Activated CD8-positive, alpha-beta memory T cell treated with anti-CD3 and anti-CD28 coated beads, Interleukin-2, amount 50 U/mL, for 1 hour (primary cell): Measurements from ENCODE around the gene NSUN7.
"Not testable (repeated sequence)": the region's sequence is repeated elsewhere in the genome, so short reads cannot be mapped to it uniquely, and the experiment has no call there.

Experiments used
- DNase-seq: peaks from one replicate; pipeline ENCODE4 v3.0.0-alpha.2; 2020; ENCODE audit errors: extremely low read depth

The NSUN7 gene

DNA sequence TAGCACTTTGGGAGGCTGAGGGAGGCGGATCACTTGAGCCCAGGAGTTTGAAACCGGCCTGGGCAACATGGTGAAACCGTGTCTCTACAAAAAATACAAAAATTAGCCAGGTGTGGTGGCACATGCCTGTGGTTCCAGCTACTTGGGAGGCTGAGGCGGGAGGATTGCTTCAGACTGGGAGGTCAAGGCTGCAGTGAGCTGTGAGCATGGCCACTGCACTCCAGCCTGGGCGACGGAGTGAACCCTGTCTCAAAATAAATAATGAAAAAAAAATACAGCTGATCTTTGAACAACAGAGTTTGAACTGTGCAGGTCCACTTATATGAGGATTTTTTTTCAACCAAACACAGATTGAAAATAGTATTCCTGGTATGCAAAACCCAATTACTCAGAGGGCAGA is 67.4 kb downstream of the NSUN7 start:
- DNase-seq = not testable (repeated sequence)

GRCh38 chr4:40820101-40820500 is 70.3 kb downstream of the NSUN7 start:
- DNase-seq = no peak

- no peak for DNase-seq
These were observed 72.8 kb downstream of the NSUN7 start for GRCh38 chr4:40822420-40823166.

- DNase-seq = no peak
These were observed 75.5 kb downstream of the NSUN7 start for GRCh38 chr4:40825014-40825838.

DNA sequence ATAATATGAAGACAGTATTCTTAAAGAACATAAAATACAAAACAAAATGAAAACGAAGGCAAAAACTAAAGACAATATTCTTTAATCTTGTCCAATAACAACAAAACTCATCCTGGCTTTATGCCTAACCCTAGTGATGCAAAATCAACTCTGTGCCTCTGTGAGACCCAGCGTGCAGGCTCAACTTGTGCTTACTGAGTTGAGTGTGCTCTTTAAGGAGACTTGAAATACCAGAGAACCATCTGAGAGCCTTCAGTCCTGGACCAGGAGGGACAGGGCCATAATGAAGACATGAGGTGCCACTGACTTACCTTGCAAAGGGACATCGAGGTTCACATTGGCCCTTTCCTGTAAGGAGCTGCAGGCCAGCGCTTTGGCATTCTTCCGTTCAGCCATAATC is 77.1 kb downstream of the NSUN7 start:
- no peak for DNase-seq

DNA sequence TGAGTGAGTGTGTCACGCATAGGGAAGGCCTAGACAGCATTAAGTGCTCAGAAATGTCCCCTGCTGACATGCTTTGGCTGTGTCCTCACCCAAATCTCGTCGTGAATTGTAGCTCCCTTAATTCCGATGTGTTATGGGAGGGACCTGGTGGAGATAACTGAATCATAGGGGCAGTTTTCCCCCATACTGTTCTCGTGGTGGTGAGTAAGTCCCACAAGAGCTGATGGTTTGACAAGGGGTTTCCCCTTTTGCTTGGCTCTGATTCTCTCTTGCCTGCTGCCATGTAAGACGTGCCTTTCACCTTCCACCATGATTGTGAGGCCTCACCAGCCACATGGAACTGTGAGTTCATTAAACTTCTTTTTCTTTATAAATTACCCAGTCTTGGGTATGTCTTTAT is 78.0 kb downstream of the NSUN7 start:
- no peak for DNase-seq

- DNase-seq = no peak
These were observed 78.9 kb downstream of the NSUN7 start for GRCh38 chr4:40828661-40829060.

GRCh38 chr4:40829586-40829985 is 79.8 kb downstream of the NSUN7 start:
- DNase-seq = no peak

DNA sequence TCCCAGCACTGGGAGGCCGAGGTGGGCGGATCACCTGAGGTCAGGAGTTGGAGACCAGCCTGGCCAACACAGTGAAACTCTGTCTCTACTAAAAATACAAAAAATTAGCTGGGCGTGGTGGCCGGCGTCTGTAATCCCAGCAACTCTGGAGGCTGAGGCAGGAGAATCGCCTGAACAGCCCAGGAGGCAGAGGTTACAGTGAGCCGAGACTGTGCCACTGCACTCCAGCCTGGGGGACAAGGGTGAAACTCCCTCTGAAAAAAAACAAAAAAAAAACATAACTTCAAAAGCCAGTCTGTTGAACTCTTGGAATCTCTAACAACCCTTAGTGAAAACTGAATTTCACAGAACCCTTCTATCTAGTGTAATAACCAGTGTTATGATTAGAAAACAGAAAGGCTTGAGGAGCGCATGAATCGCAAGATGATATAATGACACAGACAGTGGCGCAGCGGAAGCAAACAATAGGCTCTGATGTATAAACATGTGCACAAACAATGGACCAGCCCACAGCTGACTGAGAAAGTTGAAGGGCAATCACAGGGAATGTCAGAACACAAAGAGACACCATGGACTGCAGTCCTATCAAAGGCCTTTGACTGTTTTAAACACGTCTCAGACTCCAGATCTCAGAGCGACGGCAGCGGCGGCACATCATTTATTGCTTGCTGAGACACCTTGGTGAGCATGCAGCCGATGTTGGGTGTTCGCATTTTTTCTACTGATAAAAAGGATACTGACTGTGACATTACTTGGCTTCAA is 81.6 kb downstream of the NSUN7 start:
- DNase-seq = no peak

GRCh38 chr4:40832175-40832574 is 82.4 kb downstream of the NSUN7 start:
- DNase-seq = no peak

- DNase-seq = no peak
These were observed 83.5 kb downstream of the NSUN7 start for GRCh38 chr4:40833212-40833611.

- no peak for DNase-seq
These were observed 87.5 kb downstream of the NSUN7 start for GRCh38 chr4:40837094-40837870.

- DNase-seq = no peak
These were observed 89.0 kb downstream of the NSUN7 start for GRCh38 chr4:40838742-40839141.

DNA sequence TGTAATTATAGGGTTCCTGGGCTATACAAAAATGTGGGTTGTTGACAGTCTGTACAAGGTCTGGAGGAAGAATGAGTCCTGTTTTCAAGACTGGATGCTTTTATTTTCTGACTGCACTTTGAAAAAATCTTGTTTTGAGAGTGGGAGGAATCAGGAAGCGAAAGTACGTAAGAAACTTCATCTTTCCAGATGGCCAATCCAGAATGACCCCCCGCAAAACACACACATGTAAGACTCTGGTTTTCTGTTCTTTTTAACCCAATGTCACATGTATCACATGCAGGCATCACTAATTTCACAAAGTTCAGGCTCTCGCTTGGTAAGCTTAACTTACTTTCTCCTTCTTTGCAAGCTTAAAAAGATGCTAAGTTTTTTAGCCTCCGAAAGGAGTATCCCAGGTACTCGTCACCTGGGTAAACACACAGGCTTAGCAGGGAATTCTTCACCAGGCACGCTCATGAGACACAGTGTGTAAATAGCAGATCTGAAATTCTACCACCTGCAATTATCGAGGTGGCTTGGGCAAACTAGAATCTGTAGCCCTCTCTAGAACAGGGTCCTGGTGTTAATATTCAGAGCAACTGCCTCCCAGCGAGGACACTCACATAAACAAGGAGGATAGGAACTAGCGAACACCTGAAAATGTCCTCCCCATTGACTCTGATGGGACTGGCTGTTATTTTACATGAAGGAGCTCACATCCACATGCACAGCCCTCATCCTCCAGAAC is 90.7 kb downstream of the NSUN7 start:
- no peak for DNase-seq

DNA sequence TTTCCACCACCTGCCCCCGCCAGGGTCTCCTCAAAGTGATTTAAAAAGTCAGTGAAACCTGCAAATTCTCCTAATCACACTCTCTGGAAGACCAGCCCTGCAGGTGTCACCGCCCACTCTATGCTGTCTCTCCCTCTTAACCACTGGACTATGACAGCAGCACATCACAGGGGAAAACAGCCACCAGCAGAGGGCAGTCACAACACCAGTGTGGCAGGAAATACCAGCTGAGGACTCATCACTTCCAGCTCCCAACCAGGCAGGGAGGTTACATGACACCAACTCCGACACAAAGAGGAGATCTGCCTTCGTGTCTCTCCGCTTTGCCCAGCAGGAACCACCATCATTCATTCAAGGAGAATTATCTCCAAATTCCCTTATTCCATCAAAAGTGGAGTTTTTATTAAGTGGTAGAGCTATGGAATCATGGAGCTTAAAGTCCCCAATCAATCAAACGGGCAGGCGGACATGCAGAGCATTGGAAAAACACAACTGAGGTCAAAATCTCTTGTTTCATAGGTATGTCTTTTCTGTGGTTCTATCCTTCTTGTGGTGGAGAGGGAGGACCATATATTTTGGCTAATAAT is 91.3 kb downstream of the NSUN7 start:
- no peak for DNase-seq

DNA sequence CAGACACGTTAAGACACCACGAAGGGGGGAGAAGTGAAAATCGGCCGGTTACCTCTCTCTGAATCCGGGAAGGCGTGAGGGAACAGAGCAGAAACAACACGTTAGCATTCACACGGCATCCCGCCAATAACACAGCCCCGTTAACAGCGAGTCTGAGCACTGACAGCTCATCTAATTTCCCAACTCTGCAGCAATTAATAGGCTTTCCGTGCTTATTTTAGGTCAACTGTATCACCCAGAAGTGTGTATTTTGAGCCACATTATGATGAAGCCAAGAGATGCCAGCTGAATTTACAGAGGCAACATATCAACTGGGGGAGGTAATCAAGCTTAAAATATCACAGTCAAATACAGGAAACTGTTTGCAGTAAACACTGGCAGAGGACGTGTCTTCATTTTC is 92.6 kb downstream of the NSUN7 start:
- DNase-seq = no peak

- no peak for DNase-seq
These were observed 93.1 kb downstream of the NSUN7 start for GRCh38 chr4:40842725-40843423.

DNA sequence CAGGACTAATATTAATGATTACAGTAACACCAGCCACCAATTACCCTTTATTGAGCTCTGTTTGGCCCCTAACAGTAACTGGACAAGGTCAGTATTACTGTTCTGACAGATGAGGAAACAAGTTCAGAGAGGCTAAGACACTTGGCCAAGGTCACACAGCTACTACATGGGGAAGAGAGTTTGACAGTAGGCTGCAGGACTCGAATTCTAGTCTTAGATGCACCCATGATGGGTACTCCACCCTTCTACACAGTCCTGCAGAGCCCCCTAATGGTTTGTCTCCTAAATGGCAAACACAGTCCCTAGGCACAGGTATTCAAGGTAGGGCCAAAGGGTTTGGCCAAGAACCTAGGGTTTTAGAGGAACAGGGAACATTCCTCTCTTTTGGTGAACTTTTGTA is 93.9 kb downstream of the NSUN7 start:
- DNase-seq = no peak

DNA sequence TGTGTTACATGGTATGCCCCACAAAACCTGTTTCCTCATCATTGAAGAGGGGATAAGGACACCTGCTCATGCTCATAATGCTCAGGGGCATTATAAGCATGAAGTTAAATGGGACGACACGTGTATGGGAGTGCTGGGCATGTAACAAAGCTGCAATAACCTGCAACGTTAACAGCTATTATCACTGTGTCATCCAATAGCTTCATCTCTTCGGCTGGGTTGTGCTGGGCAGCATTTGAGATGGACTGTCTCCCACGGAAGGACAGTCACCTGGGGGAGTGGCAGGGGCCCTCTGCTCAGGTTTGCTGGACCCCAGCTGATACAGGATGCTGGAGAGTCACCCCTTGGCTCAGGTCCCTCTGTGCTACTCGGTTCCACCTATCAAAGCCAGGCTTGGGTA is 94.5 kb downstream of the NSUN7 start:
- no peak for DNase-seq
